Activated CD4-positive, alpha-beta T cell treated with anti-CD3 and anti-CD28 coated beads, Interleukin-2, amount 50 U/mL, for 48 hours (primary cell): ENCODE data around the gene SEC23IP.
"Not testable (repeated sequence)": the region's sequence is repeated elsewhere in the genome, so short reads cannot be mapped to it uniquely, and the experiment has no call there.

Experiments used
- DNase-seq, 2 experiments: peaks; one replicate each; pipeline ENCODE4 v3.0.0-alpha.2; 2020

SEC23IP gene

DNA sequence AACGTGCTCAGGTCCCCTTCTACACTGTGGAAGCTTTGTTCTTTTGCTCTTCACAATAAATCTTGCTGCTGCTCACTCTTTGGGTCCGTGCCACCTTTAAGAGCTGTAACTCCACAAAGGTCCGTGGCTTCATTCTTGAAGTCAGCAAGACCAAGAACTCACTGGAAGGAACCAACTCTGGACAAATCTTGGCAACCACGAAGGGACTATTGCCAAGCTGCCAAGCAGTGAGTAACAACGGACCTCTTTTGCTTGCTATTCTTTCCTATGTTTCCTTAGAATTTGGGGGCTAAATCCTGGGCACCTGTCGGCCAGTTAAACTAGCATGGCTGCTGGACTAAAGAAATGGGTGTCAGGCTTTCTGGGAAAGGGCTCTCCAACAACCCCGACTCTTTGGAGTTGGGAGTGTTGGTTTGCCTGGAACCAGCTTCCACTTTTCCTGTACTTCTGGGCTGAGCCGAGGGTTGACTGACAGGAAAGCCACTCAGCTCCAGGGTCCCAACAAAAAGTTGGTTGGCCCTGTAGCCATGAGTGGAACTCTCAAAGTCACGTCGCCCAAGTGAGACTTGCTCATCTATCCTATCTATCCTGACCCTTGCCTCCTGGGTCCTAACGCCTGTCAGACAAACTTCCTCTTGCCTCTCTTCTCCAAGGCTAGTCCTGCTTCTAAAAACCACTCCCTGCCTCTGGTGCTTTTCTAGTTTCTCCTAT lies 8.5 kb upstream of the SEC23IP start:
- DNase-seq: not testable (repeated sequence)

GRCh38 chr10:119886070-119886469 lies 6.5 kb upstream of the SEC23IP start:
- DNase-seq: not testable (repeated sequence)

- DNase-seq: not testable (repeated sequence)
Measured at GRCh38 chr10:119888715-119889114, 3.8 kb upstream of the SEC23IP start.

DNA sequence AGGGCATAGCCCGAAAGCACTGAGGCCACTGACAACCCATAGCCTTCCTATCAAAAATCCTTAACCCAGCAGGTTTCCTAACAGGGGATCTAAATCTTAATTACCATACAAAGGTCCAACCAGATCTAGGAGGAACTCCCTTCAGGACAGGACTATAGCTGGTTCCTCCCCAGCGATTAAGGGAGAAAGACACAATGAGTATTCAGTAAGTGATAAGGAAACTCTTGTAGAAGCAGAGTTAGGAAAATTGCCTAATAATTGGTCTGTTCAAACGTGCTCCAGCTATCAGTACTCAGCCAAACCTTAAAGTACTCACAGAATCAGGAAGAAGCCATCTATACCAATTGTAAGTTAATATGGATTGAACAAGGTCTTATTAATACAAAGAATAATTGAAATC lies 3.3 kb upstream of the SEC23IP start:
- not testable (repeated sequence) for DNase-seq

- not testable (repeated sequence) for DNase-seq
Measured at GRCh38 chr10:119890307-119890706, 2.2 kb upstream of the SEC23IP start.

DNA sequence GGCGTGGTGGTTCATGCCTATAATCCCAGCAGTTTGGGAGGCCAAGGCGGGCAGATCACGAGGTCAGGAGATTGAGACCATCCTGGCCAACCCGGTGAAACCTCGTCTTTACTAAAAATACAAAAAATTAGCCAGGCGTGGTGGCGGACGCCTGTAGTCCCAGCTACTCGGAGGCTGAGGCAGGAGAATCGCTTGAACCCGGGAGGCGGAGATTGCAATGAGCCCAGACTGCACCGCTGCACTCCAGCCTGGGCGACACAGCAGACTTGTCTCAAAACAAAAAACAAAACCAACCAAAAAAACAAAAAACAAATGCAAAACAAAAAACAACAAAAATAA lies 712 bp upstream of the SEC23IP start:
- DNase-seq: not testable (repeated sequence)

DNA sequence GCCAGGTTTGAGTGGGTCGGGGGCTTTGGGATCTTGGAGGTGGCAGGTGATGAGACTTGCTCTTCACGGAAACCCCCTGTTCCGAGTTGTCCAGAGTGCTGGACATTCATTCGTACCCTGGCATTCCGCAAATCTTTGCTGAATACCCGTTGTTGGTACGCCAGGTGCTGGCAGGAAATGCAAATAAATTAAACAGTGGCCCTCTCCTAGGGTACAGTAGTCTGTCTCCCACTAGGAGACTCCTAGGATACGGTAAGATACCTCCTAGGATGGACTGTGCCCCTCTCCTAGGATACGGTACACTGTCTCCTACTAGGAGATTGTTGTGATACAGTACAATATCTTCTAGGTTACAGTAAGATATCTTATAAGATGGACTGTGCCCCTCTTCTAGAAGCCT lies 544 bp downstream of the SEC23IP start:
- DNase-seq: no peak

- no peak for DNase-seq
Measured at GRCh38 chr10:119893845-119894427, 1.4 kb downstream of the SEC23IP start.

- DNase-seq: no peak
Measured at GRCh38 chr10:119896061-119896655, 3.6 kb downstream of the SEC23IP start.

- DNase-seq: no peak
Measured at GRCh38 chr10:119896937-119897770, 4.6 kb downstream of the SEC23IP start.

DNA sequence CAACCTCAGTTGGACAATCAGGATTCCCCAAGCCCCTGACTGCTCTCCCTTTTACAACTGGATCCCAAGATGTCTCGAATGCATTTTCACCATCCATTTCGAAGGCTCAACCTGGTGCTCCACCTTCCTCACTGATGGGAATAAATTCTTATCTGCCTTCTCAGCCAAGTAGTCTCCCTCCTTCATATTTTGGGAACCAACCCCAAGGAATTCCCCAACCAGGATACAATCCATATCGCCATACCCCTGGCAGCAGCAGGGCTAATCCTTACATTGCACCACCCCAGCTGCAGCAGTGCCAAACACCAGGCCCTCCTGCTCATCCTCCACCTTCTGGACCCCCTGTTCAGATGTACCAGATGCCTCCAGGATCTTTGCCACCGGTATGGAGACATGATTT lies 6.0 kb downstream of the SEC23IP start:
- DNase-seq: no peak

GRCh38 chr10:119903946-119904666 lies 11.6 kb downstream of the SEC23IP start:
- DNase-seq: no peak

DNA sequence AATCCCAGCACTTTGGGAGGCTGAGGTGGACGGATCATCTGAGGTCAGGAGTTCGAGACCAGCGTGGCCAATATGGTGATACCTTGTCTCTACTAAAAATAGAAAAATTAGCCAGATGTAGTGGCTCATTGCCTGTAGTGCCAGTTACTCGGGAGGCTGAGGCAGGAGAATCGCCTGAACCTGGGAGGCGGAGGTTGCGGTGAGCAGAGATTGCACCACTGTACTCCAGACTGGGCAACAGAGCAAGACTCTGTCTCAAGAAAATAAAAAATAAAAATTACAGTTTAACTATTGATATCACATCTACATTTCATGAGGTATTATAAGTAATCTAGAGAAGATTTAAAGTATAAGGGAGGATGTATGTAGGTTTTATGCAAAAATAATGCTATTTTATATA lies 15.2 kb downstream of the SEC23IP start:
- DNase-seq: not testable (repeated sequence)

GRCh38 chr10:119908166-119908565 lies 15.6 kb downstream of the SEC23IP start:
- no peak for DNase-seq

DNA sequence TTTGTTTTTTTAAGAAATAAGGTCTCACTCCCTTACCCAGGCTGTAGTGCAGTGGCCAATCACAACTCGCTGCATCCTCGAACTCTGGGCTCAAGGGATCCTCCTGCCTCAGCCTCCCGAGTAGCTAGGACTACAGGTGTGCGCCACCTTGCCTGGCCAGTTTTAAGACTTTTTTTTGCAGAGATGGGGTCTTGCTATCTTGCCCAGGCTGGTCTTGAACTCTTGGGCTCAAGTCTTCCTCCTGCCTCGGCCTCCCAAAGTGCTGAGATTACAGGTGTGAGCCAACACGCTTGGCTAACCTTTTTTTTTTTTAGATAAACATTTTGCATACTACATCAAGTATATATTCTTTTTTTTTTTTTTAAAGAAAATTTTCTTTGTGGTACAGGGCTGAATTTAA lies 18.2 kb downstream of the SEC23IP start:
- no peak for DNase-seq

DNA sequence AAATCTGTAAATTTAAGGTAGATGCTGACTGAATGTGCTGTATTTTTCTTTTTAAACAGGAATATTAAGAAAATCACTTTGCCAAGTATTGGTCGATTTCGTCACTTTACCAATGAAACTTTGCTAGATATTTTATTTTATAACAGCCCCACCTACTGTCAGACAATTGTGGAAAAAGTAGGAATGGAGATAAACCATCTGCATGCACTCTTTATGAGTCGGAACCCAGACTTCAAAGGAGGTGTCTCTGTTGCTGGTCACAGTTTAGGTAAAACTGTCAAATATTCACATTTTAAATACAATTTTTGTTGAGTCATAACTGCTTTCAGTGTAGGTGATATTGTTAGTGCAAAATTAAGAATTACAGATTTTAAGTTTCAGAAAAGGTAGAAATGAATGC lies 25.2 kb downstream of the SEC23IP start:
- DNase-seq: no peak

DNA sequence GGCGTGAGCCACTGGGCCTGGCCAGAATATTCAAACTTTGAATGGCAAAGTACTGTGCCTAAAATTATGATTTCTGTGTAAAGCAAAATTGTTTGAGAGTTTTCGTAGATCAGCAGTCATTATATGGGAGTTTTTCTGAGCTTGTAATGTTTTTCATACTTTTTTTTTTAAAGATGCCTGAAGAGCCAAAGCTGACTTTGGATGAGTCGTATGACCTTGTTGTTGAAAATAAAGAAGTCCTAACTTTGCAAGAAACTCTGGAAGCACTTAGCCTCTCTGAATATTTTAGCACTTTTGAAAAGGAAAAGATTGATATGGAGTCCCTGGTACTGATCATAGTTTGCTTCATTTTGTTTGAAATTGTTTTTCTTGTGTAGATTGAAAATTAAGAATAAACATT lies 26.7 kb downstream of the SEC23IP start:
- DNase-seq: no peak

- DNase-seq: no peak
Measured at GRCh38 chr10:119919826-119920225, 27.3 kb downstream of the SEC23IP start.

GRCh38 chr10:119928411-119928810 lies 35.9 kb downstream of the SEC23IP start:
- no peak for DNase-seq

DNA sequence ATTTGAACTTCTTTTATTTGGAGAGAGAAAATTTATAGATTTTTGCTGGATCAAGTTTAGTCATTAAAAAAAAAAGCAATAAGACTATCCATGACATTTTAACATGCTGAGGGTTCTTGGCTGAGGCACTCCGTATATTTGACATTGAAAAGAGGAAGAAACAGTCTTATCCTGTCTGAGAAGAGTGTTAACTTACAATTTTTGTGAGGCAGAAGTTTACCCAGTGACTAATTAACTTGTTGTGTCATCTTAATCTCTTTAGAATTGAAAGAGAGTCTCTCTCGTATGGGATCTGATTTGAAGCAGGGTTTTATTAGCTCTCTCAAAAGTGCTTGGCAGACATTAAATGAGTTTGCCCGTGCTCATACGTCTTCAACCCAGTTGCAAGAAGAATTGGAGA lies 39.3 kb downstream of the SEC23IP start:
- DNase-seq: no peak

GRCh38 chr10:119932631-119933030 lies 40.1 kb downstream of the SEC23IP start:
- no peak for DNase-seq

DNA sequence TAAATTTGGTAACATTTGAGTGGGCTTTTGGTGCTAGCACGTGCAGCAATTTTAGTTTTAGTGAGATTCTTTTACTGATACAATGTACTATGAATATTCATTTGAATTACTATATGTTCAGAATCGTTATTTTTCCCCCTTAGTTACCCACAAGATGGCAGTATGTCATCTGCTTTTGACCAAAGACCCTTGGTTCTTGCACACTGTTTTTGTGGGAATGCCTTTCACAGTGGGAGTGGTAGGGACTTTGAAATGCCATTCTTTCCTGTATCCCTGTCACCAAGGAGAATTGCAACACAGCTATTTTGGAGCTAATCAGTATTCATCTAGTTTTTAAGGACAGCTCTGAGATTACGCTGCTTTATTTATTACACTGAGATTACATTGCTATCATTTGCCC lies 40.6 kb downstream of the SEC23IP start:
- DNase-seq: no peak

- DNase-seq: no peak
Measured at GRCh38 chr10:119940487-119940886, 48.0 kb downstream of the SEC23IP start.
